Measurements from ENCODE around the gene VGLL4.
"Not testable (repeated sequence)": the region's sequence is repeated elsewhere in the genome, so short reads cannot be mapped to it uniquely, and the experiment has no call there.

Gene VGLL4

DNA sequence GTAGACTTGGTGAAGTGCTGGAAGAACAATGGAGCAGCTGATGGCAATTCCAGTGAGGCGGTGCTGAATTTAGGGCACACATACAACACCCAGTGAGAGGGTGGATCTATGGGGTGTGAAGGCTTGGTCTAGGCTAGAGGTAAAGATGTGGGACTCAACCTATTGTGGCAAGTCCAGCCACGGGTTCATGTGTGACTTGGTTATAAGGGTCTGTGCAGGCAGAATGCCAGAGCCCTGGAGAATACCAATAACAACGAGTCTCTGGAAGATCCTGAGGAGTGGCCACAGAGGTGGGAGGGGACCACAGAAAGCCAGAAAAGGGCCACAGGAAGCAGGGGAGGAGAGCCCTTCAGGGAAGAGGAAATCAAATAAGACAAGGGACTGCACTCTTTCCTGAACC is 55.0 kb downstream of the VGLL4 start:
- DNase-seq (ENCODE audit: low read depth in 1 of 2, low spot score in 1 of 2) = no peak

- DNase-seq (ENCODE audit: low read depth in 1 of 2, low spot score in 1 of 2) = no peak
These were observed 55.4 kb downstream of the VGLL4 start for GRCh38 chr3:11588338-11588737.

DNA sequence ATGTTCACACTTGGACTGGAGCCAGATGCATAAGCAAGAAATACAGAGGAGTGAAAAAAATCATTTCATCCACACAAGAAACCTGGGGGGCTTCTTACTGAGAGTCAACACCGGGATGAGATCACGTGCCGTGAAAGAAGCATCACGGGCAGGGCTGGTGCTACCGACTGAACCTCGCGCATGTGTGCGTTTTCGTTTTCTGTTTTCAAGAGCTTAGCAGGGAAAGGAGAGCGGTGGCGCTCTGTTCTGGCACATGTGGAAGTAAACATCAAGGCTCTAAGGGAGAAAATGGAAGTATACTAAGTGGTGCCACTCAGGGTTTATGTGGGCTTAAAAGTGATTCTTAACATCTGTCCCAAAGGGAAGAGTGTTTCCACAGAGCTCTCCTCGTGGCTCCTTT is 55.9 kb downstream of the VGLL4 start:
- DNase-seq (ENCODE audit: low read depth in 1 of 2, low spot score in 1 of 2) = no peak

- DNase-seq (ENCODE audit: low read depth in 1 of 2, low spot score in 1 of 2) = no peak
These were observed 59.1 kb downstream of the VGLL4 start for GRCh38 chr3:11584570-11584969.

DNA sequence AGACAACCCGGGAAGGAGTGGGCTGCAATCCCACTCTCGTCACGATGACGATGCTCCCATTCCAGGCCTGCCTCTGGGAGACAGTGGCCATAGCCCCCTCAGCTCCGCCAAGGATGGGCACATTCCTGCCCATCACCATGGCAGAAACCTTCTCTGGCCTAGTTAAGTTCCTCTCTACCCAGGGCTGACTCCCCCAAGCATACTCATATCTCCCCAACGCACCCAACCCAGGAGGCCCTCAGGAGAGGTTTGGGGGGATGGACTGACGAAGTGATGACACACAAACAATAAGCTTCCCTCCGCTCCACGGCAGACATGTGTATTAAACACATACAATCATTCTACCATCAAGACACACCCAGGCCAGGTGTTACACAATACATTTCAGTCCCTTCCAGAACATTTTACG is 60.1 kb downstream of the VGLL4 start:
- no peak for DNase-seq (ENCODE audit: low read depth in 1 of 2, low spot score in 1 of 2)

GRCh38 chr3:11583235-11583634 is 60.5 kb downstream of the VGLL4 start:
- DNase-seq (ENCODE audit: low read depth in 1 of 2, low spot score in 1 of 2) = no peak

- DNase-seq (ENCODE audit: low read depth in 1 of 2, low spot score in 1 of 2) = no peak
These were observed 61.3 kb downstream of the VGLL4 start for GRCh38 chr3:11582191-11582968.

GRCh38 chr3:11581237-11582190 is 62.2 kb downstream of the VGLL4 start:
- DNase-seq (ENCODE audit: low read depth in 1 of 2, low spot score in 1 of 2) = no peak

GRCh38 chr3:11580645-11581044 is 63.1 kb downstream of the VGLL4 start:
- no peak for DNase-seq (ENCODE audit: low read depth in 1 of 2, low spot score in 1 of 2)

DNA sequence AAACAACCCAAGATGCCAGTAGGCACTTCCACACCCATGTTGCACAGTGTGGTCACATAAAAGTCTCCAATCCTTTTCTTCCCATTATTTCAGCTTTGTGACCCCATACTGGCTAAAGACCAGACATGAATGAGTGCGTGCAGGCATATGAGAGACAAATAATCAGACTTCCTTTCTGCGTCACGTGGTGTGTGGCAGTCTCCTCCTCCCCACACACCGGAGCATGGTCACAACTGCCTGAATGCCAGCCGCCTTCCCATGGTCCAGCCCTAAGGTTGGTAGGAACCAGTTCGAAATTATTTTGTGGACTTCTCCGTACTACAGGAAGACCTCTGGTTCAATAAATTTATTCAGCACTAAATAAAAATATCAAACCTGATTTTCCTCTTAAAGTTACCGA is 65.5 kb downstream of the VGLL4 start:
- DNase-seq (ENCODE audit: low read depth in 1 of 2, low spot score in 1 of 2) = no peak

- no peak for DNase-seq (ENCODE audit: low read depth in 1 of 2, low spot score in 1 of 2)
These were observed 67.3 kb downstream of the VGLL4 start for GRCh38 chr3:11576453-11576852.

- DNase-seq (ENCODE audit: low read depth in 1 of 2, low spot score in 1 of 2) = no peak
These were observed 68.0 kb downstream of the VGLL4 start for GRCh38 chr3:11575677-11576076.

GRCh38 chr3:11574981-11575669 is 68.6 kb downstream of the VGLL4 start:
- DNase-seq (ENCODE audit: low read depth in 1 of 2, low spot score in 1 of 2) = no peak

DNA sequence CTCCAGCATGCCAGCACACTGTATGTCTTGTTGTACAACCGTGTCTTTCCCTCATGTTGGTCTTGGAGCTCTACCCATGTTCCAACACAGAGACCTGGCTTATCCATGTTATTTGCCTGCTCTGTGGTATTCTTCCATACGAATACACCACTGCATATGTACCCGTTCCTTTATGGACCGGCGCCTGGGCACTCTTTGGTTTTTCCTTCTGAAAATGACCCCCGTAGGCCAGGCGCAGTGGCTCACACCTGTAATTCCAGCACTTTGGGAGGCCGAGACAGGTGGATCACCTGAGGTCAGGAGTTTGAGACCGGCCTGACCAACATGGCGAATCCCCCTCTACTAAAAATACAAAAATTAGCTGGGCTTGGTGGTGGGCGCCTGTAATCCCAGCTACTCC is 71.1 kb downstream of the VGLL4 start:
- not testable (repeated sequence) for DNase-seq (ENCODE audit: low read depth in 1 of 2, low spot score in 1 of 2)

DNA sequence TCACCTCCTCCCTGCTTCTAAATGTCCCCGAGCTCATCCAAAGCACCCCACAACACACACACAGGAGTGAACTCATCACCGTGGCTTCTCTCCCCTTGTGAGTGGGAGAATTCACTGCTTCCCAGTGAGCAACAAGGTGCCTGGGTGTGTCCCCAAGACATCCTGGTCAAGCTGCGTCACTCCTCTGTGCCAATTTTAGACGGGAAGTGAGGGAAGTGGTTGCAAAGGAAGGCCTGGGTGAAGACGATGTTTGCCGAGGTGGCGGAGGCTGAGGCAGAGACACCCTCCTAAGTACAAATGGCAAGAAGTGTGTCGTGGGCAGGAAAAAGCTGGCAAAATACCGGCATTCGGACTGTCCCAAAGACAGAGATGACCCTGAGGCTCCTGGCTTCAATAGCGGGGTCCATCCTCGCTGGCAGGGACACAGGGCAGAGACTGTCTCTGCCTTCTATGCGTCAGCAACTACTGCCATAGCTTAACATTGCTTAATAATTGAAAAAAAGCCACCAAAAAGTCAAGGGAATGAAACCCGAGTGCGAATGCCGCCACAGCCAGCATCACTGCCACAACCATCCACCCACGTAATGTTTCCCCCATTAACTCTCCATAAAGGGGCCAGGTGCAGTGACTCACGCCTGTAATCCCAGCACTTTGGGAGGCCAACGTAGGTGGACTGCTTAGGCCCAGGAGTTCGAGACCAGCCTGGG is 72.8 kb downstream of the VGLL4 start:
- no peak for DNase-seq (ENCODE audit: low read depth in 1 of 2, low spot score in 1 of 2)

DNA sequence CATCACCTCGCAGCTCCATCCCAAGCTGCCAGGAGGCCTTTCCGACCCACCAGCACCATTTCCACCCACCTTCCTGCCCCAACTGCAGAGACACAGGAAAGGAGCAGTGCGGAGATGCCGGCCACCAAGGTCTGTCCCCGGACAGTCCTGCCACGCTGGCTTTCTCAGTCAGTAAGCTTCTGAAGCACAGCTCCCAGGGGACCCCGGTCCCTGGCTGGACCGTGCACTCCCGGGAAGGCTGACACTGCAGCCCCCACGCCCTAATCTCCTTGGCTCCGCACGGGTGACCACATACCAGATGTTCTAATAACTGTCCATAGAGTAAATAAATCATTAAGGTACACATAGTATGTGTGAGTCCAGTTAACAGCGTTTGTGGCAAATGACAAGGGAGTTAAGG is 73.5 kb downstream of the VGLL4 start:
- DNase-seq (ENCODE audit: low read depth in 1 of 2, low spot score in 1 of 2) = no peak

DNA sequence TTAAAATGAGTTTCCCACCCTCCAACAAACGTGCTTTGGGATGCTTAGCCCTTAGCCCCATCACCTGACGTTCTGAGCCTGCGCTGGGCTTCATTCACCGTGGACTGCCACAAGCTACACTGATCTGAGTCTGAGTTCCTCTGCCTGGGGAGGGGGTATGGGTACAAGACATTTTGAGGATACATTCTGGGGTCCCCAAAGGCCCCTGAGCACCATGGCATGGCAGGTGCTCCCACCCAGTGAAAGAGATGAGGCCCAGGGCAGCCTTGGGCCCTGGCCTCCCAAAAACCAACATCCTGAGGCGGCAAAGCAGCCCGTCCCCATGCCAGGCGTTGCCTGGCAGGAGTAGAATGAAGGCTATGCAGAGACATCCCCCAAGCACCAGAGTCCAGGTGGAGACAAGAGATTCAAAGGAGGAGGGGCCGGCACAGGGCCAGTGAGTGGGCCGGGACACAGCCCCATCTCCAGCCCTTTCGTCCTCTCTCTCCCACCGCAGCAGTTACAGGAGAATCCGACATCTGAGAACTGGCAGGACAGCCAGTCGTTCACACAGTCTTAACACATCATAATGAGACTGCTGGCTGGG is 74.5 kb downstream of the VGLL4 start:
- no peak for DNase-seq (ENCODE audit: low read depth in 1 of 2, low spot score in 1 of 2)

DNA sequence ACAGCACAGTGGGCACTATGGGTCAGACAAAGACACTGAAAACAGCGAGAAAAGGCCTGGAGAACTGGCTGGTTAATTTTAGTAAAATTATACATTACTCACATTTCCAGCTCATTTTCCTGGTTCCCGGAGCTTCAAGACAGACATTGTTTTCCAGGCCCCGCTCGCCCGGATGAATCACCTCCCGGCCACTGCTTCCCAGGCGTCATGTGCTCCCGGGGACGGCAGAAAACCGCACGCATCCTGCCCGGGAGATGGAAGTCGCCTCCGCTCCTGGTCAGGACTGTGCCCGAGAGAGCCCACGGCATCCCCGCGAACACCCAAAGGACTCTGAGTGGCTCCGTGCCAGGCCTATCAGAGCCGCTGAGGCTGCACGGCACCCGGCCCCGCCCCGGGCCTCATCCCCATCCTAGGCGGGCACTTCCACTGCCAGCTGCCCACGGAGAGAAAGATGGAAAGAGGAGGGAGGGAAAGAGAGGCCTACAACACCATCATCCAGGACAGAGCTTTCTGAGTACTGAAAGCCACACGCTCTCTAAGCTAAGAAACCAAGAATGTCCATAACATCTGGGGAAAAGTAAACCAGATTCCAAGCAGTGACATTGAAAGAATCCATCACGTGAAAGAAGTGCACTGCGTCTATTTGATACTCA is 75.1 kb downstream of the VGLL4 start:
- DNase-seq (ENCODE audit: low read depth in 1 of 2, low spot score in 1 of 2) = no peak

DNA sequence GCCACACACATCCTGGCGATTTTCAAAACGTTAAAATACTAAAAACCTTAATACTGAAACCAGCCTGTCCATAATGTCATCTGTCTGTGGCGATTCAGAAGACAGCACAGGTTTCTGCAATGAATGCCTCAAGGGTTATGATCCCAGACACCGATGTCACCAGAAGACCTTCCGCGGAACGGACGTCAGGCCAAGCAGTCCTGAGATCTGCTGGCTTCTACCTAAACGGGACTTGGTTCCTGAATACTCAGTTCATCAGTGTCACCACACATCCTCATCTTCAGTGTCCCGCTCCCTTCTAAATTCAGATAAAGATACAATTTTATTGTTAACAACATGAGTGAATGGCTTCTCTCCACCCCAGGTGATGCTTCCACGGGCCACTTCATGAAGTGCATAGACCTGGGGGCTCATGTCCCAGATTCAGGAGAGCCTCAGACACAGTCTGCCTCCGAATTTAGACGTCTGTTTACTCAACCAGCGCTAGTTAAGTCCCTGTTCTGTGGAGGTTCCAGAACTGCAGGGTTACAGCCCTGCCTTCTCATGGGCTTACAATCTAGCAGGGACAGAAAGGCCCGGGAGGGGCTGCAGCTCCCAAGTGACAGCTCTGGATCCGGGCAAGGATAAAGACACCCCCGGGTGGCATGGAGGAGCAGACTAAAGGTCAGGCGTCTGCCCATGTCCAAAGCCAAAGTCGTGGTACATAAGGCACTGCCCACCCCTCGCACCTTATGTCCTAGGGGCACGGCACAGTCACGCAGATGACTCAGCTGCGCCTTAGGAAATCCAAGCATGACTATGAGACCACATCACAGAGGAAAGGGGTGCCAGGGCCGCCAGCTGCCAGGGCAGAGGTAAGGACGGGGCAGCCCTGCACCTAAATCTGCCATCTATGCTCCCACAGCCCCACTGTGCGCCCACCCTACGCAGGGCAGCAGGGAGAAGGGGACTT is 75.9 kb downstream of the VGLL4 start:
- DNase-seq (ENCODE audit: low read depth in 1 of 2, low spot score in 1 of 2) = no peak

Data from activated T-helper 1 cell treated with anti-CD3 and anti-CD28 coated beads, Interleukin-2, amount 50 U/mL, for 16 hours (primary cell).